Measurements from ENCODE around the gene HCAR1.
A peak's percentile ranks its signal among the peaks of the same experiment; 100 is the strongest.
"Not testable (repeated sequence)": the region's sequence is repeated elsewhere in the genome, so short reads cannot be mapped to it uniquely, and the experiment has no call there.

The HCAR1 gene

GRCh38 chr12:122730215-122731014 lies at the start of gene HCAR1:
HCAR1 (minus strand) TSS chr12:122730844; CDS start chr12:122730339, 505 bp downstream.
- peak; percentile 67 for ATAC-seq
- Mint-ChIP-seq H3K4me1 (peaks cover 69% of the 10 kb centered on the region), H3K27ac (peak within 1 kb of the TSS; percentile 41)

GRCh38 chr12:122757568-122757967 lies 26.9 kb upstream of the HCAR1 start:
- no peak for ATAC-seq
- DNase-seq: no peak
- H3K9me3 Mint-ChIP-seq: no peaks in the 10 kb centered on the region
- H3K27me3 Mint-ChIP-seq: no peaks in the 10 kb centered on the region
- H3K36me3 Mint-ChIP-seq (ENCODE audit: low read depth): peaks cover 65% of the 10 kb centered on the region
- no peak overlapping the region for H3K4me3 Mint-ChIP-seq
- peak overlapping the region; percentile 21 for H3K27ac Mint-ChIP-seq
- H3K4me1 Mint-ChIP-seq: peaks cover 44% of the 10 kb centered on the region

More at GRCh38 chr12:122730215-122731014, at the start of gene HCAR1:
- peaks cover 3% of the 10 kb centered on the region for H3K36me3 Mint-ChIP-seq (ENCODE audit: low read depth)
- DNase-seq: peak; percentile 50
- peak within 1 kb of the TSS; percentile 26 for H3K4me3 Mint-ChIP-seq
- H3K9me3 Mint-ChIP-seq: peaks cover 6% of the 10 kb centered on the region
- H3K27me3 Mint-ChIP-seq: no peaks in the 10 kb centered on the region

- ATAC-seq (no peak), DNase-seq (no peak)
- Mint-ChIP-seq H3K27ac (peak overlapping the region; percentile 65), H3K9me3 (no peaks in the 10 kb centered on the region), H3K4me3 (peak overlapping the region; percentile 88), H3K36me3 (ENCODE audit: low read depth) (peaks cover 51% of the 10 kb centered on the region), H3K27me3 (no peaks in the 10 kb centered on the region), H3K4me1 (peaks cover 47% of the 10 kb centered on the region)
These were observed 24.1 kb upstream of the HCAR1 start for GRCh38 chr12:122754790-122755189.

- no peak for DNase-seq
- Mint-ChIP-seq H3K27ac (peak overlapping the region; percentile 90), H3K4me1 (peaks cover 46% of the 10 kb centered on the region), H3K4me3 (peak overlapping the region; percentile 88), H3K27me3 (no peaks in the 10 kb centered on the region), H3K36me3 (ENCODE audit: low read depth) (peaks cover 45% of the 10 kb centered on the region), H3K9me3 (no peaks in the 10 kb centered on the region)
- no peak for ATAC-seq
These were observed 22.6 kb upstream of the HCAR1 start for GRCh38 chr12:122753319-122753650.

GRCh38 chr12:122752464-122753318 lies 22.0 kb upstream of the HCAR1 start, which contains the start of gene DENR:
DENR (plus strand) TSS chr12:122752824; CDS start chr12:122753702, 878 bp downstream.
- Mint-ChIP-seq H3K27me3 (no peaks in the 10 kb centered on the region), H3K27ac (peak within 1 kb of the TSS; percentile 90), H3K4me3 (peak within 1 kb of the TSS; percentile 88), H3K36me3 (ENCODE audit: low read depth) (peaks cover 41% of the 10 kb centered on the region), H3K4me1 (peaks cover 44% of the 10 kb centered on the region), H3K9me3 (no peaks in the 10 kb centered on the region)
- ATAC-seq (peak; percentile 98), DNase-seq (peak; percentile 100)

- H3K27me3 Mint-ChIP-seq, DNase-seq, ATAC-seq, H3K9me3 Mint-ChIP-seq, H3K27ac Mint-ChIP-seq: not testable (repeated sequence)
- Mint-ChIP-seq H3K4me3 (peak overlapping the region; percentile 88), H3K36me3 (ENCODE audit: low read depth) (peaks cover 27% of the 10 kb centered on the region), H3K4me1 (peaks cover 33% of the 10 kb centered on the region)
These were observed 20.3 kb upstream of the HCAR1 start for GRCh38 chr12:122750781-122751515.

- no peaks in the 10 kb centered on the region for H3K27me3 Mint-ChIP-seq
- peaks cover 16% of the 10 kb centered on the region for H3K36me3 Mint-ChIP-seq (ENCODE audit: low read depth)
- H3K9me3 Mint-ChIP-seq: no peaks in the 10 kb centered on the region
- no peak overlapping the region for H3K4me3 Mint-ChIP-seq
- ATAC-seq (no peak), DNase-seq (no peak)
- H3K27ac Mint-ChIP-seq: peak overlapping the region; percentile 4
- H3K4me1 Mint-ChIP-seq: peaks cover 25% of the 10 kb centered on the region
These were observed 19.1 kb upstream of the HCAR1 start for GRCh38 chr12:122749569-122750332.

GRCh38 chr12:122747224-122748135 lies 16.8 kb upstream of the HCAR1 start:
- DNase-seq: no peak
- Mint-ChIP-seq H3K27me3 (no peaks in the 10 kb centered on the region), H3K27ac (no peak overlapping the region), H3K4me1 (peaks cover 10% of the 10 kb centered on the region), H3K36me3 (ENCODE audit: low read depth) (no peaks in the 10 kb centered on the region), H3K4me3 (no peak overlapping the region), H3K9me3 (no peaks in the 10 kb centered on the region)
- no peak for ATAC-seq

- no peaks in the 10 kb centered on the region for H3K36me3 Mint-ChIP-seq (ENCODE audit: low read depth)
- no peak for ATAC-seq
- DNase-seq: no peak
- H3K4me1 Mint-ChIP-seq: peaks cover 3% of the 10 kb centered on the region
- no peaks in the 10 kb centered on the region for H3K9me3 Mint-ChIP-seq
- H3K27me3 Mint-ChIP-seq: no peaks in the 10 kb centered on the region
- H3K4me3 Mint-ChIP-seq: no peak overlapping the region
- H3K27ac Mint-ChIP-seq: no peak overlapping the region
These were observed 13.4 kb upstream of the HCAR1 start for GRCh38 chr12:122743895-122744525.

- H3K36me3 Mint-ChIP-seq (ENCODE audit: low read depth): no peaks in the 10 kb centered on the region
- peaks cover 7% of the 10 kb centered on the region for H3K4me1 Mint-ChIP-seq
- H3K27me3 Mint-ChIP-seq: no peaks in the 10 kb centered on the region
- H3K4me3 Mint-ChIP-seq: no peak overlapping the region
- H3K9me3 Mint-ChIP-seq: no peaks in the 10 kb centered on the region
- DNase-seq (no peak), ATAC-seq (no peak)
- H3K27ac Mint-ChIP-seq: no peak overlapping the region
These were observed 9.7 kb upstream of the HCAR1 start for GRCh38 chr12:122740351-122740750.

GRCh38 chr12:122738571-122738970 lies 7.9 kb upstream of the HCAR1 start:
- no peaks in the 10 kb centered on the region for H3K27me3 Mint-ChIP-seq
- DNase-seq: no peak
- no peak overlapping the region for H3K4me3 Mint-ChIP-seq
- no peaks in the 10 kb centered on the region for H3K36me3 Mint-ChIP-seq (ENCODE audit: low read depth)
- H3K4me1 Mint-ChIP-seq: peaks cover 15% of the 10 kb centered on the region
- H3K27ac Mint-ChIP-seq: no peak overlapping the region
- no peak for ATAC-seq
- H3K9me3 Mint-ChIP-seq: no peaks in the 10 kb centered on the region

- no peak for ATAC-seq
- H3K27ac Mint-ChIP-seq: peak overlapping the region; percentile 86
- H3K4me3 Mint-ChIP-seq: no peak overlapping the region
- DNase-seq: no peak
- no peaks in the 10 kb centered on the region for H3K27me3 Mint-ChIP-seq
- H3K4me1 Mint-ChIP-seq: peaks cover 59% of the 10 kb centered on the region
- H3K9me3 Mint-ChIP-seq: peaks cover 6% of the 10 kb centered on the region
- peaks cover 3% of the 10 kb centered on the region for H3K36me3 Mint-ChIP-seq (ENCODE audit: low read depth)
These were observed 2.0 kb upstream of the HCAR1 start for GRCh38 chr12:122732611-122733010.

GRCh38 chr12:122732170-122732569 lies 1.5 kb upstream of the HCAR1 start:
- DNase-seq (no peak), ATAC-seq (no peak)
- peak overlapping the region; percentile 86 for H3K27ac Mint-ChIP-seq
- H3K4me3 Mint-ChIP-seq: no peak overlapping the region
- H3K36me3 Mint-ChIP-seq (ENCODE audit: low read depth): peaks cover 3% of the 10 kb centered on the region
- peaks cover 6% of the 10 kb centered on the region for H3K9me3 Mint-ChIP-seq
- H3K4me1 Mint-ChIP-seq: peaks cover 60% of the 10 kb centered on the region
- no peaks in the 10 kb centered on the region for H3K27me3 Mint-ChIP-seq

All from activated naive CD8-positive, alpha-beta T cell treated with anti-CD3 and anti-CD28 coated beads, Interleukin-2, amount 50 U/mL, for 24 hours (primary cell).